ENCODE data around the gene TMIGD2. TPM values are rescaled to one million over a fixed set of nuclear protein-coding genes. Genes with fewer than 3 reads are reported as not detected.
"Not testable (repeated sequence)": the region's sequence is repeated elsewhere in the genome, so short reads cannot be mapped to it uniquely, and the experiment has no call there.

The TMIGD2 gene
- total RNA-seq, 1 experiment from 2014 or later: not detected

DNA sequence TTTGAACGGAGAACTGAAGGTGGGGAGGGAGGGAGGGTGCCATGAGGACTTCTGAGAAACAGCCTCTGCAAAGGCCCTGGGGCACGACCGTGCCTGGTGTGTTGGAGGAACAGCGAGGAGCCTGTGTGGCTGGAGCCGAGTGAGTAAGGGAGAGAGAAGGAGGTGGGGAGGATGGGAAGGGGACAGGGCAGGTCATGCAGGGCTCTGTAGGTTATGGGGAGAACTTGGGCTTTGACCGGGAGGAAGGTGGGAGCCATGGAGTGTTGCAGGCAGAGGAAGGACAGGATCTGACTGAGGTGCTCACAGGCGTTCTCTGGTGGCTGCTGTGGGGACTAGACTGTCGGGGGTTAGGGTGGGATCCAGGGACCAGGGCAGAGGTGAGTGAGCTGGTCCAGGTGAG, 47.9 kb upstream of the TMIGD2 start:
- Histone ChIP-seq H4K20me1 (ENCODE audit: low read length) (no peaks in the 10 kb centered on the region), H3K9ac (ENCODE audit: low read length) (no peak overlapping the region), H3K4me3 (ENCODE audit: low read length) (no peak overlapping the region), H3K9me3 (ENCODE audit: low read length) (no peaks in the 10 kb centered on the region), H3F3A (ENCODE audit: low read length, unreplicated experiment) (no peaks in the 10 kb centered on the region), H3K27ac (ENCODE audit: low read length) (no peak overlapping the region), H3K9me2 (replicated peaks; ENCODE audit: low read length) (no peaks in the 10 kb centered on the region), H3K4me2 (ENCODE audit: low read length) (no peak overlapping the region), H3K79me2 (ENCODE audit: low read length) (no peaks in the 10 kb centered on the region), H3K27me3 (ENCODE audit: low read length) (no peaks in the 10 kb centered on the region), H2AFZ (ENCODE audit: low read length) (no peak overlapping the region), H3K36me3 (ENCODE audit: low read depth, low read length) (no peaks in the 10 kb centered on the region), H3K4me1 (ENCODE audit: insufficient read depth, low read length) (no peaks in the 10 kb centered on the region)
- intact Hi-C loops (cut with micrococcal nuclease): loop anchor here (5.0 kb wide), 1 partner anchor 83 kb away; no protein-coding TSS in a partner anchor
- no TSS peak for BruUV-seq (replicated peaks)
- ATAC-seq (no peak), DNase-seq (no peak)
- no peak for TF ChIP-seq EZH2phosphoT487 (IDR thresholded peaks at IDR 0.05; ENCODE audit: borderline replicate concordance, low read length)
- TF ChIP-seq, protein P1, sequence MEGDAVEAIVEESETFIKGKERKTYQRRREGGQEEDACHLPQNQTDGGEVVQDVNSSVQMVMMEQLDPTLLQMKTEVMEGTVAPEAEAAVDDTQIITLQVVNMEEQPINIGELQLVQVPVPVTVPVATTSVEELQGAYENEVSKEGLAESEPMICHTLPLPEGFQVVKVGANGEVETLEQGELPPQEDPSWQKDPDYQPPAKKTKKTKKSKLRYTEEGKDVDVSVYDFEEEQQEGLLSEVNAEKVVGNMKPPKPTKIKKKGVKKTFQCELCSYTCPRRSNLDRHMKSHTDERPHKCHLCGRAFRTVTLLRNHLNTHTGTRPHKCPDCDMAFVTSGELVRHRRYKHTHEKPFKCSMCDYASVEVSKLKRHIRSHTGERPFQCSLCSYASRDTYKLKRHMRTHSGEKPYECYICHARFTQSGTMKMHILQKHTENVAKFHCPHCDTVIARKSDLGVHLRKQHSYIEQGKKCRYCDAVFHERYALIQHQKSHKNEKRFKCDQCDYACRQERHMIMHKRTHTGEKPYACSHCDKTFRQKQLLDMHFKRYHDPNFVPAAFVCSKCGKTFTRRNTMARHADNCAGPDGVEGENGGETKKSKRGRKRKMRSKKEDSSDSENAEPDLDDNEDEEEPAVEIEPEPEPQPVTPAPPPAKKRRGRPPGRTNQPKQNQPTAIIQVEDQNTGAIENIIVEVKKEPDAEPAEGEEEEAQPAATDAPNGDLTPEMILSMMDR (conservative IDR thresholded peaks at IDR 0.05; ENCODE audit: low read depth, low read length): no peak
- TF ChIP-seq EZH2 (IDR thresholded peaks at IDR 0.05; ENCODE audit: low read length, unreplicated experiment): no peak
- CTCF ChIA-PET: no interaction called here
- POLR2A ChIA-PET (ENCODE audit: unreplicated experiment): no interaction called here

DNA sequence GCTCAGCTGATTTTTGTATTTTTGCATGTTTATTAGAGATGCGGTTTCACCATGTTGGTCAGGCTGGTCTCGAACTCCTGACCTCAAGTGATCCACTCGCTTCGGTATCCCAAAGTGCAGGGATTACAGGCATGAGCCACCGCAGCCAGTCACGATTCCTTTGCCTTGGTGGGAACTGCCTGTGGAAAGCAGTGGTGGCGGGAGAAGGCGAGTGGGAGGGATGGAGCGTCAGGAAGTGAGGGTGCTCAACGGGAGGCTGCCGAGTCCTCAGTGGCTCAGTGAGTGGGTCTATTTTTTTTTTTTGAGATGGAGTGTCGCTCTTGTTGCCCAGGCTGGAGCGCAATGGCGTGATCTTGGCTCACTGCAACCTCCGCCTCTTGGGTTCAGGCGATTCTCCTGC, 47.0 kb upstream of the TMIGD2 start:
- H3K4me1 ChIP-seq (ENCODE audit: insufficient read depth, low read length); POLR2A ChIA-PET (ENCODE audit: unreplicated experiment); H3K9me3 ChIP-seq (ENCODE audit: low read length); CTCF ChIA-PET; H3F3A ChIP-seq (ENCODE audit: low read length, unreplicated experiment); H3K27me3 ChIP-seq (ENCODE audit: low read length); H2AFZ ChIP-seq (ENCODE audit: low read length); H3K9me2 ChIP-seq (replicated peaks; ENCODE audit: low read length); H3K4me2 ChIP-seq (ENCODE audit: low read length); H4K20me1 ChIP-seq (ENCODE audit: low read length); H3K36me3 ChIP-seq (ENCODE audit: low read depth, low read length); DNase-seq; ATAC-seq; BruUV-seq (replicated peaks); H3K9ac ChIP-seq (ENCODE audit: low read length); H3K27ac ChIP-seq (ENCODE audit: low read length); H3K79me2 ChIP-seq (ENCODE audit: low read length); H3K4me3 ChIP-seq (ENCODE audit: low read length): not testable (repeated sequence)
- intact Hi-C loops (cut with micrococcal nuclease): loop anchor here (10.0 kb wide), 1 partner anchor 104 kb away; the partner anchor contains the start of gene YJU2

DNA sequence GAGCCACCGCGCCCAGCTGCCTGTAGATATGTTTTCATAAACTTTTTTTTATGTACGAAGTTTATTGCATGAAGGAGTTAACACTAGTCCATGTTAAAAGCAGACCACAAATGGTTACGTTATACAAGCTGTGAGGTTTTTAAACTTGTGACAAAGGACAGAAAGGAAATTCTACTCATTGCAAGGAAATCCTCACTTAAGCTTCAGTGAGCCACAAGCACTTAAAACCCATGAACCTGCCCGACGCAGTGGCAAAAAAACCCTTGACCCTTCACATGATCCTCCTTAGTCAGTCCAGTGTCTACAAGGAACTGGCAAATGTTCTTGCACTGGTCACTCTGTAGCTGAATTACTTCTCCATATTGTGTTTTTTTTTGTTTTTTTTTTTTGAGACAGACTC, 45.3 kb upstream of the TMIGD2 start:
- peaks cover 5% of the 10 kb centered on the region; the same call in 1 of the 2 replicates for H3K4me1 ChIP-seq (ENCODE audit: insufficient read depth, low read length)
- ChIA-PET POLR2A (ENCODE audit: unreplicated experiment) (no interaction called here), CTCF (interaction anchor here (0.7 kb wide), 1 partner anchor 81 kb away, joined by 7 read pairs; no protein-coding TSS in a partner anchor)
- no peak overlapping the region for H3K27ac ChIP-seq (ENCODE audit: low read length)
- peaks cover 8% of the 10 kb centered on the region for H3K79me2 ChIP-seq (ENCODE audit: low read length)
- H3K27me3 ChIP-seq (ENCODE audit: low read length): no peaks in the 10 kb centered on the region
- ATAC-seq (no peak), DNase-seq (no peak)
- H3F3A ChIP-seq (ENCODE audit: low read length, unreplicated experiment): no peaks in the 10 kb centered on the region
- no peaks in the 10 kb centered on the region for H3K9me2 ChIP-seq (replicated peaks; ENCODE audit: low read length)
- BruUV-seq (replicated peaks): no TSS peak
- no peaks in the 10 kb centered on the region for H3K36me3 ChIP-seq (ENCODE audit: low read depth, low read length)
- H2AFZ ChIP-seq (ENCODE audit: low read length): no peak overlapping the region
- intact Hi-C loops (cut with micrococcal nuclease): loop anchor here (10.0 kb wide), 1 partner anchor 103 kb away; the partner anchor contains the start of gene YJU2
- no peak overlapping the region for H3K9ac ChIP-seq (ENCODE audit: low read length)
- H4K20me1 ChIP-seq (ENCODE audit: low read length): no peaks in the 10 kb centered on the region
- no peak overlapping the region for H3K4me3 ChIP-seq (ENCODE audit: low read length)
- TF ChIP-seq, protein P1 (conservative IDR thresholded peaks at IDR 0.05; ENCODE audit: low read depth, low read length): no peak
- TF ChIP-seq EZH2 (IDR thresholded peaks at IDR 0.05; ENCODE audit: low read length, unreplicated experiment): no peak
- TF ChIP-seq EZH2phosphoT487 (IDR thresholded peaks at IDR 0.05; ENCODE audit: borderline replicate concordance, low read length): no peak
- H3K4me2 ChIP-seq (ENCODE audit: low read length): no peak overlapping the region
- no peaks in the 10 kb centered on the region for H3K9me3 ChIP-seq (ENCODE audit: low read length)
